Measurements from ENCODE around the gene ILK.

The ILK gene

DNA sequence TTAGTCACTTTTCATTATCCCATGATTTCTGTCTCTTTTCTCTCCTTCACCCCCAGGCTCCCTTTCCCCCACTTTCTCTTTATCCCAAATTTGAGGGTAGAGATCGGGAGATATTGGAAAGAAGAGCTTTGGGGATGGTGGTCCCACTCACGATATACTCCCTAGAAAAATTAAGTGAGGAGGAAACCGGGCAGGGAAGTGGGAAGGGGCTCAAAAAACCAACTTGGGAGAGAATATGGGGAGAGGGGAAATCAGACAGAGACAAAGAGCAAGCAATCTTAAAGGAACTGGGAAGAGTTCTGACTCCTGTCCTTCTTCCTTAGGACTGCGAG lies 53.0 kb downstream of the ILK start:
- Histone ChIP-seq H3K27me3 (ENCODE audit: low read length) (no peaks in the 10 kb centered on the region), H3K27ac (ENCODE audit: low read depth, low read length) (no peak overlapping the region), H3K4me3 (ENCODE audit: insufficient read depth, low read length, poor library complexity, severe bottlenecking) (no peak overlapping the region), H3K9me3 (ENCODE audit: insufficient read depth, low read length) (no peaks in the 10 kb centered on the region), H3K79me2 (ENCODE audit: insufficient read depth, low read length) (no peaks in the 10 kb centered on the region), H2AFZ (ENCODE audit: low read depth, low read length, severe bottlenecking) (no peak overlapping the region), H3K9me2 (replicated peaks; ENCODE audit: insufficient read depth, low read length) (no peaks in the 10 kb centered on the region), H4K20me1 (ENCODE audit: low read depth, low read length) (no peaks in the 10 kb centered on the region), H3F3A (ENCODE audit: insufficient read depth) (no peaks in the 10 kb centered on the region), H3K36me3 (ENCODE audit: low read length) (no peaks in the 10 kb centered on the region), H3K4me2 (ENCODE audit: low read depth, low read length, poor library complexity, severe bottlenecking) (no peak overlapping the region), H3K9ac (ENCODE audit: low read length) (no peak overlapping the region)
- TF ChIP-seq EZH2phosphoT487 (conservative IDR thresholded peaks at IDR 0.05; ENCODE audit: low read length): no peak
- TF ChIP-seq, protein P1, sequence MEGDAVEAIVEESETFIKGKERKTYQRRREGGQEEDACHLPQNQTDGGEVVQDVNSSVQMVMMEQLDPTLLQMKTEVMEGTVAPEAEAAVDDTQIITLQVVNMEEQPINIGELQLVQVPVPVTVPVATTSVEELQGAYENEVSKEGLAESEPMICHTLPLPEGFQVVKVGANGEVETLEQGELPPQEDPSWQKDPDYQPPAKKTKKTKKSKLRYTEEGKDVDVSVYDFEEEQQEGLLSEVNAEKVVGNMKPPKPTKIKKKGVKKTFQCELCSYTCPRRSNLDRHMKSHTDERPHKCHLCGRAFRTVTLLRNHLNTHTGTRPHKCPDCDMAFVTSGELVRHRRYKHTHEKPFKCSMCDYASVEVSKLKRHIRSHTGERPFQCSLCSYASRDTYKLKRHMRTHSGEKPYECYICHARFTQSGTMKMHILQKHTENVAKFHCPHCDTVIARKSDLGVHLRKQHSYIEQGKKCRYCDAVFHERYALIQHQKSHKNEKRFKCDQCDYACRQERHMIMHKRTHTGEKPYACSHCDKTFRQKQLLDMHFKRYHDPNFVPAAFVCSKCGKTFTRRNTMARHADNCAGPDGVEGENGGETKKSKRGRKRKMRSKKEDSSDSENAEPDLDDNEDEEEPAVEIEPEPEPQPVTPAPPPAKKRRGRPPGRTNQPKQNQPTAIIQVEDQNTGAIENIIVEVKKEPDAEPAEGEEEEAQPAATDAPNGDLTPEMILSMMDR (IDR thresholded peaks at IDR 0.05; ENCODE audit: insufficient read depth, low read length, poor library complexity, severe bottlenecking): no peak

DNA sequence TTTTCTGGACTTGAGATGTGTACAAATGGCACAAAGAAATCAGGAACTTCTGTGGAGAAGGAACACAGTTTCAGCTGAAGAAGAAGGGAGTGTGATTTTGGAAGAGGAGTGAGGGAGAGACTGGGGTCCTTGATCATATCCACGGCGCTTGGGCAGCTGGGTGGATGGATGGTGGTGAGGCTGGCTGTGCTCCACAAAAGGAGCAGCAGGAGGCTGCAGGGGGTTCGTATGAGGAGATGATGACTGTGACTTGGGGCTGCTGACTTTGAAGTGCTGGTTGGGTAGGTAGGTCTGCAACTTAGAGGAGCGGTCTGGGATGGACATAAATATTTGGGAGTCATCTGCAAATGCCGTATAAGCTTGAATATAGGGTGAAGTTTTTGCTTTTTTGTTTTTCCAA lies 53.4 kb downstream of the ILK start:
- H3K4me2 ChIP-seq (ENCODE audit: low read depth, low read length, poor library complexity, severe bottlenecking): no peak overlapping the region
- H3K27ac ChIP-seq (ENCODE audit: low read depth, low read length): no peak overlapping the region
- H3K36me3 ChIP-seq (ENCODE audit: low read length): no peaks in the 10 kb centered on the region
- TF ChIP-seq EZH2phosphoT487 (conservative IDR thresholded peaks at IDR 0.05; ENCODE audit: low read length): no peak
- TF ChIP-seq, protein P1 (IDR thresholded peaks at IDR 0.05; ENCODE audit: insufficient read depth, low read length, poor library complexity, severe bottlenecking): no peak
- H3K4me3 ChIP-seq (ENCODE audit: insufficient read depth, low read length, poor library complexity, severe bottlenecking): no peak overlapping the region
- no peaks in the 10 kb centered on the region for H3K27me3 ChIP-seq (ENCODE audit: low read length)
- no peaks in the 10 kb centered on the region for H4K20me1 ChIP-seq (ENCODE audit: low read depth, low read length)
- H3K9me2 ChIP-seq (replicated peaks; ENCODE audit: insufficient read depth, low read length): no peaks in the 10 kb centered on the region
- H2AFZ ChIP-seq (ENCODE audit: low read depth, low read length, severe bottlenecking): no peak overlapping the region
- no peaks in the 10 kb centered on the region for H3K9me3 ChIP-seq (ENCODE audit: insufficient read depth, low read length)
- H3K9ac ChIP-seq (ENCODE audit: low read length): no peak overlapping the region
- H3F3A ChIP-seq (ENCODE audit: insufficient read depth): no peaks in the 10 kb centered on the region
- no peaks in the 10 kb centered on the region for H3K79me2 ChIP-seq (ENCODE audit: insufficient read depth, low read length)

DNA sequence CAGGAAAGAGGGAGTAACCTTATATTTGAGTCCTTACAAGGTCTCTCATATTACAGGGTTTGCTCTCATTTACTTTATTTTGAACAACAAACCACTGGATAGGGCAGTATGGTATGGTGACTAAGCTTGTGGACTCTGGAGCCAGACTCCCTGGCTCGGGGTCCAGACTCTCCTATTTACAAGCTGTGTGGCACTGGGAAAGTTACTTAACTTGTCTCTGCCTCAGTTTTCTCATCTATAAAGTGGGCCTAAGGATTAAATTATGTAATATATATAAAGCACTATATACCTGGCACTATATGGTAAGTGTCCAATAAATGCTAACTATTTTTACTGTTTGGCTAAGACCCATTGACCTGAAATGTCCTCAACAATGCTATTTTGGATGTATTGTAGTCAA lies 53.8 kb downstream of the ILK start:
- no peaks in the 10 kb centered on the region for H3K36me3 ChIP-seq (ENCODE audit: low read length)
- H3K4me2 ChIP-seq (ENCODE audit: low read depth, low read length, poor library complexity, severe bottlenecking): no peak overlapping the region
- no peaks in the 10 kb centered on the region for H3K9me3 ChIP-seq (ENCODE audit: insufficient read depth, low read length)
- H3K79me2 ChIP-seq (ENCODE audit: insufficient read depth, low read length): no peaks in the 10 kb centered on the region
- no peaks in the 10 kb centered on the region for H4K20me1 ChIP-seq (ENCODE audit: low read depth, low read length)
- no peak overlapping the region for H3K4me3 ChIP-seq (ENCODE audit: insufficient read depth, low read length, poor library complexity, severe bottlenecking)
- H2AFZ ChIP-seq (ENCODE audit: low read depth, low read length, severe bottlenecking): no peak overlapping the region
- H3K27me3 ChIP-seq (ENCODE audit: low read length): no peaks in the 10 kb centered on the region
- H3K27ac ChIP-seq (ENCODE audit: low read depth, low read length): no peak overlapping the region
- H3K9me2 ChIP-seq (replicated peaks; ENCODE audit: insufficient read depth, low read length): no peaks in the 10 kb centered on the region
- H3F3A ChIP-seq (ENCODE audit: insufficient read depth): no peaks in the 10 kb centered on the region
- TF ChIP-seq, protein P1 (IDR thresholded peaks at IDR 0.05; ENCODE audit: insufficient read depth, low read length, poor library complexity, severe bottlenecking): no peak
- no peak for TF ChIP-seq EZH2phosphoT487 (conservative IDR thresholded peaks at IDR 0.05; ENCODE audit: low read length)
- no peak overlapping the region for H3K9ac ChIP-seq (ENCODE audit: low read length)

DNA sequence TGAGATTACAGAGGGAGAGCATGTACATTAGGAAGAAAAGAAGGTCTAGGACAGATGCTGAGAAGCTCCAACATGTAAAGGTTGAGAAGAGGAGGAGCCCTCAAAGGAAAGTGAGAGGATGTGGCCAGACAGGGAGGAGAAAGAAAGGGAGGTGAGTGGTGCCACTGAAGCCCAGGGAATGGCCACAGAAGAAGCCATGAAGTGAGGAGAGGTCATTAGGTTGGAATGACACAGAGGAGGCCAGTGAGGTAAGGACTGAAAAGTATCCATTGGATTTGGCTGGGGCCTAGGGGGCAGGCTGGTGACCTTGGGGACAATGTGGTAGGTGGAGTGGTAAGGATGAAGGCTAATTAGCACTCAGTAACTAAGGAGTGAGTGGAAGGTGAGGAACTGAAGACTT lies 55.1 kb downstream of the ILK start:
- Histone ChIP-seq H3K4me2 (ENCODE audit: low read depth, low read length, poor library complexity, severe bottlenecking) (no peak overlapping the region), H3K9ac (ENCODE audit: low read length) (no peak overlapping the region), H3K27me3 (ENCODE audit: low read length) (no peaks in the 10 kb centered on the region), H3K36me3 (ENCODE audit: low read length) (no peaks in the 10 kb centered on the region), H3K9me2 (replicated peaks; ENCODE audit: insufficient read depth, low read length) (no peaks in the 10 kb centered on the region), H3K79me2 (ENCODE audit: insufficient read depth, low read length) (no peaks in the 10 kb centered on the region), H3K9me3 (ENCODE audit: insufficient read depth, low read length) (no peaks in the 10 kb centered on the region), H4K20me1 (ENCODE audit: low read depth, low read length) (no peaks in the 10 kb centered on the region), H3F3A (ENCODE audit: insufficient read depth) (no peaks in the 10 kb centered on the region), H3K27ac (ENCODE audit: low read depth, low read length) (no peak overlapping the region), H2AFZ (ENCODE audit: low read depth, low read length, severe bottlenecking) (no peak overlapping the region), H3K4me3 (ENCODE audit: insufficient read depth, low read length, poor library complexity, severe bottlenecking) (no peak overlapping the region)
- TF ChIP-seq EZH2phosphoT487 (conservative IDR thresholded peaks at IDR 0.05; ENCODE audit: low read length): no peak
- TF ChIP-seq, protein P1 (IDR thresholded peaks at IDR 0.05; ENCODE audit: insufficient read depth, low read length, poor library complexity, severe bottlenecking): no peak
